Sigmoid colon (tissue), 7 donors: ENCODE results near the gene RSRC2. TPM values are rescaled to one million over a fixed set of nuclear protein-coding genes. Genes with fewer than 3 reads are reported as not detected.

Source experiments
- DNase-seq: peaks from one replicate; pipeline ENCODE4 v3.0.0-alpha.2; 2019
- H3K27ac ChIP-seq, 4 donors: fragments of 200-600 bp; sonication (generic); one replicate each; pipeline ENCODE4 v1.5.1; 2016 to 2019; ENCODE audit warnings: mild to moderate bottlenecking in 1 of 4
- H3K27me3 ChIP-seq, 3 donors: fragments of 200-600 bp; sonication (generic); one replicate each; pipeline ENCODE4 v1.5.1; 2019; ENCODE audit warnings: mild to moderate bottlenecking in 1 of 3
- H3K36me3 ChIP-seq, 4 donors: fragments of 200-600 bp; sonication (generic); one replicate each; pipeline ENCODE4 v1.5.1; 2016 to 2019
- H3K4me1 ChIP-seq, 4 donors: fragments of 200-600 bp; sonication (generic); one replicate each; pipeline ENCODE4 v1.5.1; 2017 to 2019
- H3K4me3 ChIP-seq, 4 donors: fragments of 200-600 bp; sonication (generic); one replicate each; pipeline ENCODE4 v1.5.1; 2017 to 2019; ENCODE audit warnings: mild to moderate bottlenecking in 2 of 4, moderate library complexity in 1 of 4
- H3K9me3 ChIP-seq, 4 donors: fragments of 200-600 bp in 3 of 4; sonication (generic) in 3 of 4; one replicate each; pipeline versions ENCODE4 v1.5.1 to v1.6.1; 2013 to 2019
- EP300 ChIP-seq, 4 donors: sonication (generic); formaldehyde crosslinking; IDR thresholded peaks; one replicate each; pipeline ENCODE4 v1.6.1; 2017; ENCODE audit warnings: antibody characterized with exemption in 4 of 4
- POLR2A ChIP-seq, 2 donors: fragments of 450-650 bp; IDR thresholded peaks; one replicate each; pipeline ENCODE4 v1.6.1; 2016; ENCODE audit warnings: antibody characterized with exemption in 2 of 2, mild to moderate bottlenecking in 2 of 2, moderate library complexity in 2 of 2
- POLR2AphosphoS5 ChIP-seq, 4 donors: sonication (generic); formaldehyde crosslinking; IDR thresholded peaks; one replicate each; pipeline ENCODE4 v1.6.1; 2017; ENCODE audit warnings: antibody characterized with exemption in 4 of 4
- WGBS, 2 donors: extraction: QIAGEN DNeasy Blood & Tissue Kit; methylation state at CpG; one replicate each; pipeline ENCODE4 v1.1.7; 2013; 5-methylcytosine and 5-hydroxymethylcytosine counted together
- intact Hi-C: fragments of 100-400 bp; cut with DNase I; formaldehyde crosslinking; loops from one replicate; pipeline ENCODE4 v1.15.1; 2023
- polyA plus RNA-seq, 3 donors: library from polyadenylated mRNA; stranded (reverse); fragments of 200-250 nt; gene quantifications; one replicate each; pipeline ENCODE4 v1.2.3, GENCODE V29; 2013
- total RNA-seq, 4 donors: library from RNA; depleted of rRNA; stranded (reverse); fragments of >200 nt; gene quantifications; one replicate each; pipeline ENCODE4 v1.1.0, GENCODE V29; 2016
- TF ChIP-seq, protein P1 (sequence below), 4 experiments: fragments of 450-650 bp in 3 of 4; fragments of 200-600 bp in 1 of 4; IDR thresholded peaks; one replicate each; pipeline ENCODE4 v1.5.1; 2016 to 2019; ENCODE audit warnings: antibody characterized with exemption in 4 of 4, mild to moderate bottlenecking in 3 of 4, moderate library complexity in 2 of 4
- donor health status: healthy with polysubstance abuse.
- donor health status: Bipolar disorder and iron deficiency.
- donor health status: healthy.

The RSRC2 gene
- total and polyA plus RNA-seq, 7 donors, result 38.4 to 79.9 (median 60.9) TPM

DNA sequence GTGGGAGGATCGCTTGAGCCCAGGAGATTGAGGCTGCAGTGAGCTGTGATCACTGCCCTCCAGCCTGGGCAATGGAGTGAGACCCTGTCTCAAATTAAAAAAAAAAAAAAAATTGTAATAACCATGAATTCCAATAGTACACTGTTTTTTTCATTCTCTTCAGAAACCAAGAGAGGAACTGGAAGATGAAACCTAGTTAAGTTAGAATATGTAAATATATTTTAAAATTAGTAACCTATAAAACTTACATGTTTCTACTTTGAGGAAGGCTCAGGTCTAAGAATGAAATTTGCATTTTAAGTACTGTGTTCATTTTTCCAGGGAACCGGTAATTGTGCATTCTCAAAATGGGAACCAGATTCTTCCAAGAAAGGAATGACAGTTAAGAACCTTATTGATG lies 19.1 kb upstream of the RSRC2 start:
- H3K27ac ChIP-seq, result no peak overlapping the region
- H3K36me3 ChIP-seq, result peaks cover 0 to 28% (median 0%) of the 10 kb centered on the region in 4 donors
- H3K9me3 ChIP-seq, result no peaks in the 10 kb centered on the region
- H3K4me1 ChIP-seq, result no peaks in the 10 kb centered on the region
- no peaks in the 10 kb centered on the region for H3K27me3 ChIP-seq
- TF ChIP-seq EP300 (IDR thresholded peaks at IDR 0.05) (no peak), POLR2A (IDR thresholded peaks at IDR 0.05) (no peak), POLR2AphosphoS5 (IDR thresholded peaks at IDR 0.05) (no peak)
- TF ChIP-seq, protein P1, sequence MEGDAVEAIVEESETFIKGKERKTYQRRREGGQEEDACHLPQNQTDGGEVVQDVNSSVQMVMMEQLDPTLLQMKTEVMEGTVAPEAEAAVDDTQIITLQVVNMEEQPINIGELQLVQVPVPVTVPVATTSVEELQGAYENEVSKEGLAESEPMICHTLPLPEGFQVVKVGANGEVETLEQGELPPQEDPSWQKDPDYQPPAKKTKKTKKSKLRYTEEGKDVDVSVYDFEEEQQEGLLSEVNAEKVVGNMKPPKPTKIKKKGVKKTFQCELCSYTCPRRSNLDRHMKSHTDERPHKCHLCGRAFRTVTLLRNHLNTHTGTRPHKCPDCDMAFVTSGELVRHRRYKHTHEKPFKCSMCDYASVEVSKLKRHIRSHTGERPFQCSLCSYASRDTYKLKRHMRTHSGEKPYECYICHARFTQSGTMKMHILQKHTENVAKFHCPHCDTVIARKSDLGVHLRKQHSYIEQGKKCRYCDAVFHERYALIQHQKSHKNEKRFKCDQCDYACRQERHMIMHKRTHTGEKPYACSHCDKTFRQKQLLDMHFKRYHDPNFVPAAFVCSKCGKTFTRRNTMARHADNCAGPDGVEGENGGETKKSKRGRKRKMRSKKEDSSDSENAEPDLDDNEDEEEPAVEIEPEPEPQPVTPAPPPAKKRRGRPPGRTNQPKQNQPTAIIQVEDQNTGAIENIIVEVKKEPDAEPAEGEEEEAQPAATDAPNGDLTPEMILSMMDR (IDR thresholded peaks at IDR 0.05), result no peak
- H3K4me3 ChIP-seq, result no peak overlapping the region
- intact Hi-C loops, result no loop called here
- DNase-seq, result no peak
- 79 to 97% methylated on average over 2 of the region's 2 CpGs for WGBS, 2 donors

DNA sequence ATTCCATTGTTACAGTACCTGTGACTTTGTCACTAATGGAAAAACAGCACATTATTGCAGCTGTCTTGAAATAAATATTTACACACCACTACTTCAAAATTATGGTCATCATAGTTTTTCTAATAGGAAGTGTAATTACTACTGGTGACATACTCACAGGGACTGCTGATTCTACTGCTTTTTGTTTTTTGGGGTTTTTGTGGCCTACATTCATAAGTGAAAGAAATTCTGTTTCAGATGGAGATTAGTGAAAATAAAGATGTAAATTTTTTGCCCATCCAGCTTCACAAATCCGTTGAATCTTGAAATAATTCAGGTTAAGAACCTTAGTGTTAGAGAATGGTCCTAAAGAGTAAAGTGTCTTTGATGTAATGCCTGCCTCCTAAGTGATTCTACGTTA lies 17.8 kb upstream of the RSRC2 start:
- WGBS, 2 donors, result 91 to 94% methylated on average over 2 of the region's 2 CpGs
- no peaks in the 10 kb centered on the region for H3K4me1 ChIP-seq
- H3K36me3 ChIP-seq, result peaks cover 0 to 25% (median 0%) of the 10 kb centered on the region in 4 donors
- no peak for TF ChIP-seq EP300 (IDR thresholded peaks at IDR 0.05)
- TF ChIP-seq, protein P1 (IDR thresholded peaks at IDR 0.05), result no peak
- TF ChIP-seq POLR2AphosphoS5 (IDR thresholded peaks at IDR 0.05), result no peak
- no peak for TF ChIP-seq POLR2A (IDR thresholded peaks at IDR 0.05)
- no peaks in the 10 kb centered on the region for H3K9me3 ChIP-seq
- no peaks in the 10 kb centered on the region for H3K27me3 ChIP-seq
- H3K27ac ChIP-seq, result no peak overlapping the region
- intact Hi-C loops, result no loop called here
- DNase-seq, result no peak
- no peak overlapping the region for H3K4me3 ChIP-seq

DNA sequence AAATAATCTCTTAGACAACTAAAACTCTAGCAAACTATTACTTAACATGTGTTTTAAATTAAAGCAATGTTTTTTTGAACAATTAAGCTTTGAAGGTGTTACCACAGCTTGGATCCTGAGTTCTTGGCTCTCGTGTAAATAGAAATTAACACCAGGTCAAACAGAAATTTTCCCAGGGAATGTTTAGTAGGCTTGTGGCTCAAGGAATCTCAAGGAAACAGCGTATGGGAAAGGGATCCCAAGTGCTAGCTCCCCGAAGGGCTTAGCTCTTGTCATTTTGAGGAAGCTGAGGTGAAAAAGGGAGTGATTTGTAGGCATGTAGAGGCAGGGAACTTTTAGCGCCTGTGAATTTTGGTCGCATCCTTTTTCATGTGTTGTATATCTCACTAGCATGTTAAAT lies 11.8 kb upstream of the RSRC2 start:
- no peaks in the 10 kb centered on the region for H3K4me1 ChIP-seq
- 95 to 97% methylated on average over 5 of the region's 5 CpGs for WGBS, 2 donors
- TF ChIP-seq EP300 (IDR thresholded peaks at IDR 0.05) (no peak), POLR2A (IDR thresholded peaks at IDR 0.05) (no peak), POLR2AphosphoS5 (IDR thresholded peaks at IDR 0.05) (no peak)
- TF ChIP-seq, protein P1 (IDR thresholded peaks at IDR 0.05), result no peak

DNA sequence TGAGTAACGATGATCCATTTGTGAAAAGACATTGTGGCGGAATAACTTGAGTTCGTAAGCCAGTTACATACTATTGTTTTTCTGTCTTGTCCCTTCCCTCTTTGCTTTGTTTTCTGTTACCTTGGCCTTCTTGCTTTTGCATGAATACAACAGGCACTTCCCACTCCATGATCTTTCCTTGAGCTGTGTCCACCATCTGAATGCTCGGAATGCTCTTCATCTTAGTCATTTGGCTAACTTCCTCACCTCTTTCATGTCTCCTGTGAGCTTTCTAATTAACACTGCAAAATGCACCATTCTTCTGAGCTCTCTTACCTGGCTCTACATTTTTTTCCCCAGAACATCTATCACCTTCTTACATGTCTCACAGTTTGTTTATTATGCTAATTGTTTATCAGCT lies 10.3 kb upstream of the RSRC2 start:
- H3K27me3 ChIP-seq, result no peaks in the 10 kb centered on the region
- H3K9me3 ChIP-seq, result no peaks in the 10 kb centered on the region
- WGBS, 2 donors, result 96 to 98% methylated on average over 4 of the region's 4 CpGs
- no peaks in the 10 kb centered on the region for H3K4me1 ChIP-seq
- no peak for DNase-seq
- intact Hi-C loops, result no loop called here
- H3K4me3 ChIP-seq, result no peak overlapping the region
- TF ChIP-seq POLR2AphosphoS5 (IDR thresholded peaks at IDR 0.05) (no peak), POLR2A (IDR thresholded peaks at IDR 0.05) (no peak), EP300 (IDR thresholded peaks at IDR 0.05) (no peak)
- TF ChIP-seq, protein P1 (IDR thresholded peaks at IDR 0.05), result no peak
- H3K27ac ChIP-seq, result no peak overlapping the region
- peaks cover 0 to 13% (median 0%) of the 10 kb centered on the region in 4 donors for H3K36me3 ChIP-seq

More for the DNA sequence above, 11.8 kb upstream of the RSRC2 start:
- Histone ChIP-seq H3K27me3 (no peaks in the 10 kb centered on the region), H3K4me3 (no peak overlapping the region), H3K9me3 (no peaks in the 10 kb centered on the region), H3K36me3 (peaks cover 0 to 18% (median 0%) of the 10 kb centered on the region in 4 donors), H3K27ac (no peak overlapping the region)
- DNase-seq, result no peak
- intact Hi-C loops, result no loop called here

DNA sequence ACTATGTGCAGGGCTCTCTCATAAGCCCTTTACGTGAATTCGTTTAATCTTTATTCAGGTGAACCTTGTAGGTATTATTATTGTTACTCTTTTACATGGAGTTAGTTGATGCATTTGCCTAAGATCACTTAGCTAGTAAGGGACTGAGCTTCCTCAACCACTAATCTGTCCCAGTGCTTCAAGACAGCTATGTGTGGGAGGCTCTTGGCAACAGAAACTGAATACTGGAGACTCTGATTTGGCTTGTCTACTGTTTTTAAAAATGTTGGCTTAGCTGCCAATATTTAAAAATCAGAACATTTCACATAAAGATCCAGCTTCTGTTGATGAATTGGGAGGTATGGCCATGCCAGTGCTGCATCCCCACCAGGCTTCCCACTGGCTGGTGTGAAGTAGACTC lies 7.1 kb upstream of the RSRC2 start:
- peaks cover 0 to 4% (median 0%) of the 10 kb centered on the region in 4 donors for H3K36me3 ChIP-seq
- no peak overlapping the region for H3K4me3 ChIP-seq
- no peaks in the 10 kb centered on the region for H3K4me1 ChIP-seq
- 98% methylated on average over 2 of the region's 2 CpGs for WGBS, 2 donors
- no peaks in the 10 kb centered on the region for H3K9me3 ChIP-seq
- no peak overlapping the region for H3K27ac ChIP-seq
- no peak for DNase-seq
- intact Hi-C loops, result no loop called here
- TF ChIP-seq POLR2A (IDR thresholded peaks at IDR 0.05) (no peak), EP300 (IDR thresholded peaks at IDR 0.05) (no peak), POLR2AphosphoS5 (IDR thresholded peaks at IDR 0.05) (no peak)
- TF ChIP-seq, protein P1 (IDR thresholded peaks at IDR 0.05), result no peak
- H3K27me3 ChIP-seq, result no peaks in the 10 kb centered on the region
